Amniotic stem cell (primary cell): ENCODE measurements around the gene POLD3.
A peak's percentile ranks its signal among the peaks of the same experiment; 100 is the strongest.

ENCODE experiments used
- DNase-seq: peaks from one replicate; lab custom pipeline; 2025; lab: John Stamatoyannopoulos, UW

Gene POLD3

DNA sequence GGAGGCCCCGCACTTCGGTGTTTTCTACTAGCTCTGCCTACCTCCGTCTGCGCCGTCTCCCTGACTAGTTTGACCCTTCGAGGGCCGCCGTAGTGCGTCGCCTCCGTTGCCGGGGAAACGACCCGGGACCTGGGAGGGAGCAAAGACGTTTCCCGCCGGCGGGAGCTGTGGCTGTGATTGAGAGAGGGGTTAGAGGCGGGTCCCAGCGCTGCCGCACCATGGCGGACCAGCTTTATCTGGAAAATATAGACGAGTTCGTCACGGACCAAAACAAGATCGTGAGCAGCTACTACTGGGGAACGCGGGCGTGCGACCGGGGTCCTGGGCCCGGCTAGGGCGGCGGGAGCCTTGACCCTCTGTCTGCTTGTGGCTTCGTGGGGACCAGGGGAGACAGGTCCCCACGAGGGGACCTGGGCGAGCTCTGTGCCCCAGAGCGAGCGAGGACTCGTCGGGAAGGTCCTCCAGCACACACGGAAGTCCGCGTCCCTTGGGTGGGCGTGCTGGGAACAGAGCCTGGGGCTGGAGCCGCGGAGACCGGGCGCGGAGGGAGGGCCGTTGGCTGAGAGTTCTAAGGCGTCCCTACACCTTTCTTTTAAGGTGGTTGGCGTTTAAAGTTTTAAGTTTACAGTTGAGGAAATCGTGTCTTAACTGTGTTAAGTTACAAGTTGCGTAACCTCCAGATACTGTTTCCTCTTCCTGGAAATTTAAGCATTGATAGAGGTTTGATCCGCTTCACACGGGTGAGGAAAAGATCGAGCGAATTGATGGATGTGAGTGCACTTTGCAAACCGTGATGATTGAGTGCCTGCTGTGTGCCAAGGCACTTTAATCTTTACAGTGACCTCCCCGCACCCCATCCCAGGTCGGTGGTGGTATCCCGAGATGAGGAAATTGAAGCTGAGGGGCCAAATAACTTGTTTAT, at the start of gene POLD3:
Gene POLD3, plus strand, starts transcription at position 142 of the 922 bp plus-strand sequence. Its CDS starts 77 bp downstream, at position 219.
- peak; percentile 60 for DNase-seq

- DNase-seq, result no peak
Measured at GRCh38 chr11:74543991-74544390, 48.4 kb upstream of the POLD3 start.

DNA sequence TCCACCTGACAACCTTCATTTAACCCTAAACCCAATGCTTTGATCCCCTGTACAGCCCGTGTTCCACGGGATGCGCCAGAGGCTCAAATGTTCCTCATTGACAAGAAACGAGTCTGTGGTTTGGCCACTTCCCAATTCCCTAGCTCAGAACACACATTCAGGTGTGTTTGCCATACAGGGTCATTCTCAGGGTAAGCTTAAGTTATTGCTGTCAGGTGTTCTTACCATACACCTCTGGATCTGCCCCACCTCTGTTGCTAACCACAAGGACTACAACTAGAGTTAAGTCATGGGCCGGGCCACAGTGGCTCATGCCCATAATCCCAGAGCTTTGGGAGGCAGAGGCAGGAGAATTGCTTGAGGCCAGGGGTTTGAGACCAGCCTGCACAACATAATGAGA, 45.6 kb upstream of the POLD3 start:
- DNase-seq, result no peak

DNA sequence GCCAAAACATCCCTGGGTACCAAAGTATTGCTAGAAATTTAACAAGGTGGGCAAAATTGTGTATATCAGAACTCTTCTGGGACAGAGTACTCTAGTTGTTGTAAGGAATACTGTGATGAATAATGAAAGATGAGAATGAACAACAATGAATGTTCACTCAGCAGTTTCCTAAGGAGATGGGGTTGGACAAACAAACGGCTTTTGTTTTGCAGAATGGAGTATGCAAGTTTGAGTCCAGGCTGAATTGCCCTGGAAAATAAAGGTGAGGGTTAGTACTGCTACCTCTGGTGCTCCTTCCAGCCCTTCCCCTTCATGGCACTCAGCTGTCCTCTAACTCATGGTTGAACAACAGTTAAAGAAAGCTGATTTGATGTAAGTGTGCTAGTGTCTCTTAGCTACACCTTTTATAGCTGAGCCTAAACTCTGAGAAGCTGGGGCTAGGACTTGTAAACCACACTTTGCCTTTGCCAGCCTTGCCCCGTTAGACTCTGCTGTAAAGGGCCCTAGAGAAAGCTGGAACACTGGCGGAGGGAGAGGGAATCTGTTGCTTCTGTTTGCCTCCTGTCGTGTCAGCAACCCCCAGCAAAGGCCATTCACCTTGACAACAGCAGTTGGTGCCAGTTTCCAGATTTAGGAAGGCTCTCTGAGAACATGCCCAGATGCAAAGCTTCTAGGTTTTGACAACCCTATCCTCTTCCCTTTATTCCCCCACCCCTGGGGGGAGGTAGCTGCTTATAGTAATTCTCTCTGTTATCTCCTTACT, 41.2 kb upstream of the POLD3 start:
- DNase-seq, result no peak

GRCh38 chr11:74551754-74552145, 40.6 kb upstream of the POLD3 start:
- DNase-seq, result no peak

DNA sequence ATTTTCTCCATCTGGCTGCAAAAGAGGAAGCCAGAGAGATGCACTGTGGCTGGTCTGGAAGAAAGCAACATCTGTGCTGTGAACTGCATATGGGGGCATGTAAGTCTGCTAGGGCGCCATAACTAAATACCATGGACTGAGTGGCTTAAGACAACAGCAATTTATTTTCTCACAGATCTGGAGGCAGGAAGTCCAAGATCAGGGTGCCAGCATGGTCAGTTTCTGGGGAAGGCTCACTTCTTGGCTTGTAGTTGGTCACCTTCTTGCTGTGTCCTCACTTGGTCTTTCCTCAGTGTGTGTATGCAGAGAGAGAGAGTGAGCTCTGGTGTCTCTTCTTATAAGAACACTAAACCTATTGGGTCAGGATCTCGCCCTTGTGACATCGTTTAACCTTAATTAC, 34.9 kb upstream of the POLD3 start:
- DNase-seq, result no peak

DNA sequence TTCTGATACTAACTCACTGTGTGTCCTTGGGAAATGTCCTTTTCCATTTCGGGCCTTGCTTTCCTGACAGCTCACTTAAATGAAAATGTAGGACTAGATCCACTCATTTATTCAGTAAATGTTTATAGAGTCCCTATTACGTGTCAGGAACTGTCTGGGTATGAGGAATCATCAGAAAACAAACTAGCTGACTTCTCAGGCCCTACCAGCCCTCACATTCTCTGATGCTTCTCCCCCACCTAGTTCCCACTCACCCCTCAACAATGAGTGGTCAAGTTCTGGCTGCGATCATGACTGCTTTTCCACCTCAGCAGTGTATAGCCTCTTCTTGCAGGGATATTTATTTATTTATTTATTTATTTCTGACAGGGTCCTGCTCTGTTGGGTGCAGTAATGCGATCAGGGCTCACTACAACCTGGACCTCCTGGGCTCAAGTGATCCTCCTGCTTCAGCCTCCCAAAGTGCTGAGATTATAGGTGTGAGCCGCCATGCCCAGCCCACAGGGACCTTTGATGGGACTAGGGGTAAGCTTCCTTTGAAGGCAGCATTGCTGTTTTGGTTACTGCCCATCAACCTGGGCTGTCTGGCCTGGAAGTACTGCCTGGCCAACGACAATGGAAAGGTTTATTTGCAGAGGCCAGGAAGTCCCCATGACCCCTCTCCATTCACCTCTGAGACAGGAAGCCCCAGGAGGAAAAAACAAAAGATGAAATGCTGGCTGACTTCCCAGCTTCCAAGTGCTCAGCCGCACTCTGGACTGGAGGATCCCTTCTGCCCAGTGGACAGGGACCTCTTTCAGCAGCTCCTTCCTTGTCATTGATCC, 33.1 kb upstream of the POLD3 start:
- no peak for DNase-seq

- DNase-seq, result no peak
Measured at GRCh38 chr11:74559934-74560309, 32.5 kb upstream of the POLD3 start.

DNA sequence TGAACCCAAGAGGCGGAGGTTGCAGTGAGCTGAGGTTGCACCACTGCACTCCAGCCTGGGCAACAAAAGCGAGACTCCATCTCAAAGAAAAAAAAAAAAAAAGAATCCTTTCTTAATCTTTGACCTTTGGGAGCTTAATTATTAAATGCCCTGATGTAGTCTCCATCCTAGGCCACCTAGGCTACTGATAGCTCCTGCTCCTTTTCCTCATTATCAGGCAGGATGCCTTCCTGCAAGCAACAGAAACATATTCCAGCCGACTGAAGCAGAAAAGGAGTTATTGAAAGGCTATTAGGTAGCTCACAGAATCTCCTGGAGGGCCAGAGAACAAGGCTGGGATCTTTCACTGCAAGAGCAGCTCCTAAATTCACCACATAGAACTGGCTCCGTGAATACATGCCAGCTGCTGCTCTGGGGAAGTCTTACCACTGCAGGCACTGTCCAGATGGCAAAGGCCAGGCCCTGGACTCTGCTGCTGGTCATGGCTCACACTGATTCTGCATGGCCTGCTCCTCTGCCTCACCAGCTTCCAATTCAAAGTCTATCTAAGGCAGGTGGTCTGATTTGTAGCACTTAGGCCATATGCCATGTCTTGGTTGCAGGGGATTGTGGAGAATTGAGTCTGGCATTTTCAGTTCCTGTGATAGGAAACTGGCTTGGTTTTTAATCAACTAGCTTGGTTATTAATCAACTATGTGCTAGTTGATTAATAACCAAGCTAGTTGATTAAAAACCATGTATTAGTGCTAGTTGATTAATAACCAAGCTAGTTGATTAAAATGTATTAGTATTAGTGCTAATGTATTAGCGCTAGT, 26.0 kb upstream of the POLD3 start:
- DNase-seq, result no peak

DNA sequence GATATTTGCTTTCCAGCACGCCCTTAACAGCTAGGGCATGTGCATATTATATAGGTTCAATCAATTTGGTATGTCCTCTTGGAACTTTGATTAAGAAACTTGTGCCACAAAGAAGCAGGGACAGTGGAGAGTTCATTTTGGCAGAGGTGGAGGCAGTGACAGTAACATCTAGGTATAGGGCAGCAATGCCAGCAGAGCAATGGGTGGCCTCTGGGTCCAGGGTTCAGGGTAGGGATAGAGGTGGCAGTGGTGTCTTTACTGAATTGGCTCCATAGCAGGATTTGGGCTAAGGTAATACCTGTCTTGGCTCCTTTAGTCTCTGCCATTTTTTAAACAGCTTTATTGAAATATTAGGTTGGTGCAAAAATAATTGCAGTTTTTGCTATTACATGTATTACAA, 24.4 kb upstream of the POLD3 start:
- no peak for DNase-seq

DNA sequence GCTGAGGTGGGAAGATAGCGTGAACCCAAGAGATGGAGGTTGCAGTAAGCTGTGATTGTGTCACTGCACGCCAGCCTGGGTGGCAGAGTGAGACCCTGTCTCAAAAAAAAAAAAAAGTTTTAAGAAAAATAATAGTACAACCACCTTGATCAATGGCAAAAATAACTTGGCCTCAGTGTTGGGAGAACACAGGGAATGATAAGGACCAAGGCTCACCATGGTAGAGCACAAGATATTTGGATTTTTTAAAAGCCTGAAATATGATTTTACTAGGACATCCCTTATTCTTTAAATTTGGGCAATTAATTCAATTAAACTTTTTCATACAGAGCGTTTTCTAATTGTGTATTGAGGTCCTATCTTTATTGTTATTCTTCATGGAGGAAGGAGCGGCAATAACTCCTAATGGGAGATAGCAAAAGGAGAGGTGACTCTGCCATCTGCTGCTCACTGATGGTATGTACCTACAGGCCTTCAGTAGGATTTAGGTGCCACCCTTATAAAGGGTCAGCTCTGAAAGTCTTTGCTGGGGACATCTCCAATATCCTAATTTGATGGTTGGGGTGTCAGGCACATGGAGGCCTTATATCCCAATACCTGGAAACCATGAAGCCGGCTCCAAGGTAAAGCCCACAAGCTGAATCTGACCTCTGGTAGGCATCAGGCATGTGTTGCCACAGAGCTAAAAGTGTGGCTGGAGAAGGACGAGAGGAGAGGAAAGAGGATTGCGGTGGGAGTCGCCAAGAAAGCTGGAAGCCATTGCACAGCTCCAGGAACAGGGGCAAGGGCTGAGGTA, 21.9 kb upstream of the POLD3 start:
- DNase-seq, result peak; percentile 23

GRCh38 chr11:74571062-74571399, 21.4 kb upstream of the POLD3 start:
- no peak for DNase-seq

DNA sequence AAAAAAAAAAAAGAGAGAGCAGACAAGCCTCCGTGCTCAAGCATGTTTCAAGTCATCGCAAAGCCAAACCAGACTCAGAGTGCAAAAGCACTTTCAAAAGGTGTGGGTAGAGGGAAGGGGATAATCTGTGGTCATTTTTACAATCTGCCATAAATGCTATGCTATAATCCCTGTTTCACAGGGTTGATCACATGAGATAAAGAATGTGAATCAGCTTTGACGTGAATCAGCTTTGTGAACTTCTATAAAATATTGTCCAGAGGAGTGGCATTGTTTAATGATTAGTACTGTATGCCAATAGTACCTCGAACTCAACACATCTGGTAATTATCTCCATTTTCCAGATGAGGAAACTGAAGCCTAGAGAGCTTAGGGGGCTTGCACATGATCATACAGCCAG, 20.0 kb upstream of the POLD3 start:
- no peak for DNase-seq

DNA sequence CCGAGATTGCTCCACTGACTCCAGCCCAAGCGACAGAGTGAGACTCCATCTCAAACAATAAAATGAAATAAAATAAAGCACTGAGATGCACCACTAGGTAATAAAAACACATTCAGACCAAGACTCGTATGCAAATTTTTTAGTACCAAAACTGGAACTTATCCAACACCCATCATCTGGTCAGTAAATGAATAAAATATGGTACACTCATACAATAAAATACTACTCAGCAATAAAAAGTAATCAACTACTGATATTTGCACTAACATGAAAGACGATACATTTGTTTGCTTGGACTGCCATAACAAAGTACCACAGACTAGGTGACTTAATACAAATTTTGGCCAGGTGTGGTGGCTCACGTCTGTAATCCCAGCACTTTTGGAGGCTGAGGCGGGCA, 17.8 kb upstream of the POLD3 start:
- no peak for DNase-seq

GRCh38 chr11:74575999-74576398, 16.4 kb upstream of the POLD3 start:
- DNase-seq, result no peak

- no peak for DNase-seq
Measured at GRCh38 chr11:74577181-74577580, 15.2 kb upstream of the POLD3 start.

DNA sequence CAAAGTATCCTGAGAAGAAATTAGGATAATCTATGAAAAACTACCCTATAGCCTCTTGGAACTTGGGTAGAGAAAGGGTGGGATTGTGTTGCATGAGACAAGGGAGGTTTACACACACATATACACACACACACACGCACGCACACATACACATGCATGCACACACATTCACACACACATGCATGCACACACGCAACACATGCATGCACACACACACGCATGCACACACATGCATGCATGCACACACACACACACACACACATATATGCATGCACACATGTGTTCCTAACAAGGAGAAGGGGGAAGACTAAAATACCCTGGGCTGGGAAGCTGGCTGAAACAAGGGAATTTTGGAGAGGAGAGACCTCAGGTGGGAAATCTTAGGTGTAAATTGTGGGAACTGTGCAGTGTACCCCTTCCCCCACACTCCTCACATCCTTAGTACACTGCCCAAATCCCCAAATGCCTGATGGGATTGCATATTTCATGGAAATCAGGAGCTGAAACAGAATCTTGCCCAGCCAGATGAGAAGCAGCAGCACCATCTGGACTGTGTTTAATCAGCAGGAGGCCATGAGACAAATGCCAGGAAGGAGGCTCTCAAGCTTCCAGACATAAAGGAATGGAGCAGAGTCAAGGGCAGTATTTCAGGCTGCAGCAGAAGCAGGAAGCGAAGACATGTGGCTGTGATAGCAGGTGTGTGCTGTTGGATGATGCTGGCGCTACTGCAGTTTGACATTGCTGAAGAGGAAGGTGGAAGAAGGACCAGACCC, 14.6 kb upstream of the POLD3 start:
- no peak for DNase-seq

DNA sequence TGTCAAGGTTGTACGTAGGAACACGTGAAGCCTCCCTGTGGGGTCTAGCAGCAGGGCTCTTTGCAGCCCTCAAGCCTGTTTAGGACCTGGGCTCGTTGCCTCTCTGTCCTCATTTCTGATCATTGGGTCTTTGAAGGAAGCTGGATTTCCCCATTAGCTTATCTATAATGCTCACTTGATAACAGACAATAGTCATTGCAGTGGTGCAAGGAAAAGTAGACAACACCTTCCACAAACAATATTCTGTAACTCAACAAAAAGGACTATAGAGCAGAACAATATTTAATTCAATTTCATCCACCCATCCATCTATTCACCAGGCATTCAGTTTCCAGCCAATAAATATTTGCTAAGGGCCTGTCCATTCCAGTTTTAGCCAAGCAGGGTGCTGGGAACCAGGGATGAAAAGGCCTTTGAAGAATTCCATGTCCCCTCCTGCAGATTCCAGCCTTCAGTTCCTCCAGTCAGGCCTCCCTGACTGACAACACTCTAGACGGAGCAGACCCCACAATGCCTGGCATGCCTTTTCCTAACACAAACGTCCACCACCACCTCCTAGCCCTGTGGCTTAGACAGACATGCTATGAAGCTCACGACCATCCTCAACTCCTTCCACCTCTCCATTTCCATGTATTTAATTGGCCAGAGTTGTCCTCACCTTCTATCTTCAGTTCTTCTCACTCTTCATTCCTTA, 12.7 kb upstream of the POLD3 start:
- no peak for DNase-seq

GRCh38 chr11:74581954-74582547, 10.3 kb upstream of the POLD3 start:
- no peak for DNase-seq
